GM12891 (cell line): Measurements from ENCODE around the gene SREK1IP1.
"Not testable (repeated sequence)": the region's sequence is repeated elsewhere in the genome, so short reads cannot be mapped to it uniquely, and the experiment has no call there.

ENCODE experiments used
- DNase-seq: peaks from one replicate; pipeline ENCODE4 v3.0.0; 2011; ENCODE audit warnings: low spot score; ENCODE audit not compliant: insufficient read length
- FAIRE-seq: peaks from 2 replicates; lab custom pipeline; 2011; peaks lifted over from hg19 to GRCh38; lab: Jason Lieb, UNC
- PAX5 ChIP-seq: IDR thresholded peaks from 2 replicates; pipeline ENCODE4 v1.6.1; 2011; ENCODE audit warnings: low read length, moderate library complexity, mild to moderate bottlenecking; ENCODE audit not compliant: insufficient read depth, severe bottlenecking
- POLR2A ChIP-seq: IDR thresholded peaks from 2 replicates; pipeline ENCODE4 v1.6.1; 2011; ENCODE audit warnings: low read depth, low read length, control low read depth
- POLR2AphosphoS5 ChIP-seq: IDR thresholded peaks from 2 replicates; pipeline ENCODE4 v1.6.1; 2011; ENCODE audit warnings: low read depth, low read length, control low read depth
- POU2F2 ChIP-seq: IDR thresholded peaks from 2 replicates; pipeline ENCODE4 v1.6.1; 2011; ENCODE audit warnings: low read depth, mild to moderate bottlenecking, control low read depth, low read length, moderate library complexity
- SPI1 ChIP-seq: IDR thresholded peaks from 2 replicates; pipeline ENCODE4 v1.6.1; 2011; ENCODE audit warnings: low read depth, low read length, control low read depth
- TAF1 ChIP-seq: IDR thresholded peaks from 2 replicates; pipeline ENCODE4 v1.6.1; 2011; ENCODE audit warnings: low read depth, low read length, control low read depth

Gene SREK1IP1

GRCh38 chr5:64727150-64727549, 41.3 kb downstream of the SREK1IP1 start:
- TF ChIP-seq SPI1, result no peak
- TF ChIP-seq POLR2A, result no peak
- FAIRE-seq (no peak), DNase-seq (no peak)

DNA sequence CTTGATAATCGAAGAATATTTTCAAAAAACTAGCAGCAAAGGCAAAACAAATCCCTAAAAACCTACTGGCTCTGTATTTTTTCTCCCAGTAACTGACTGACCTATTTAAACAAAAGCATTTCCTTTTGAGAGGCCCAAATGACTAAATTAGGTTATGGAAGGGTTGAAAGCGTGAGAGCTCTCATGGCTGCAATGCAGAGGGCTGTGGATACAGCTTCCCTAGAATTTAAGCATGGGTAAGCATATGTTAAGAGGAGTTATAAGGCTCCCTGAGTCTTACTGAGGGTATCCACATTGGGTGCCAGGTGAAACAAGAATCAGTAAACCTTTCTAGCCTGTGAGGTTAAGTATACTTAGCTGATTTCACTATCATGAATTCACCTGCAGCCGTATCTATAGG, 45.9 kb downstream of the SREK1IP1 start:
- no peak for TF ChIP-seq POLR2A
- TF ChIP-seq TAF1, result no peak
- no peak for TF ChIP-seq POLR2AphosphoS5
- TF ChIP-seq PAX5, result no peak
- no peak for TF ChIP-seq SPI1
- no peak for TF ChIP-seq POU2F2
- DNase-seq (no peak), FAIRE-seq (no peak)

DNA sequence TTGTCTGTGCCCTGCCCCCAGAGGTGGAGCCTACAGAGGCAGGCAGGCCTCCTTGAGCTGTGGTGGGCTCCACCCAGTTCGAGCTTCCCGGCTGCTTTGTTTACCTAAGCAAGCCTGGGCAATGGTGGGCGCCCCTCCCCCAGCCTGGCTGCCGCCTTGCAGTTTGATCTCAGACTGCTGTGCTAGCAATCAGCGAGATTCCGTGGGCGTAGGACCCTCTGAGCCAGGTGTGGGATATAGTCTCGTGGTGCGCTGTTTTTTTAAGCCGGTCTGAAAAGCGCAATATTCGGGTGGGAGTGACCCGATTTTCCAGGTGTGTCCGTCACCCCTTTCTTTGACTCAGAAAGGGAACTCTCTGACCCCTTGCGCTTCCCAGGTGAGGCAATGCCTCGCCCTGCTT, 54.0 kb downstream of the SREK1IP1 start:
- DNase-seq, FAIRE-seq: not testable (repeated sequence)

DNA sequence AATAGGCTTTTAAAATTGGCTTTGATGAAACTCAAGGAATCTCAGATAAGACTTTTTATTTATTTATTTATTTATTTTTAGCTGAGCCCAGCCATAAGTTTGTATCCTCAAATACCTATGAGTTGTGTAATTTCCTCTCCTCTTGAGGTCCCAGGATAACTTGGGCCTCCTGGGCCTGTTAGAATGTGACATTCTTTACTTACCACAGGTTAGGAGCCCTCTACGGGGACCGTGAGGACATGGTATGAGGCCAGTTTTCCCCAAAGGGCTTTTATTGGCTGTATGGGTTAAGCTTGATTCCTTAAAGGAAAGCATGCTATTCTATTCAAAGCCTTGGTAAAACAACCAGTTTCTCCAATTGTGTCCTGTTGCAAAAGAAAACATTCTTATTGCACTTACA, 61.3 kb downstream of the SREK1IP1 start:
- TF ChIP-seq POU2F2 (no peak), SPI1 (no peak), TAF1 (no peak), PAX5 (no peak), POLR2AphosphoS5 (no peak), POLR2A (no peak)
- FAIRE-seq, result no peak

GRCh38 chr5:64706074-64706473, 62.4 kb downstream of the SREK1IP1 start:
- DNase-seq, result not testable (repeated sequence)
- peak; percentile 45 for FAIRE-seq

More for the DNA sequence above, 61.3 kb downstream of the SREK1IP1 start:
- no peak for DNase-seq

- TF ChIP-seq POU2F2, result no peak
- no peak for TF ChIP-seq SPI1
- TF ChIP-seq POLR2AphosphoS5, result no peak
- TF ChIP-seq TAF1, result no peak
- no peak for TF ChIP-seq PAX5
- no peak for TF ChIP-seq POLR2A
- DNase-seq (no peak), FAIRE-seq (no peak)
Measured at GRCh38 chr5:64700765-64701164, 67.7 kb downstream of the SREK1IP1 start.

DNA sequence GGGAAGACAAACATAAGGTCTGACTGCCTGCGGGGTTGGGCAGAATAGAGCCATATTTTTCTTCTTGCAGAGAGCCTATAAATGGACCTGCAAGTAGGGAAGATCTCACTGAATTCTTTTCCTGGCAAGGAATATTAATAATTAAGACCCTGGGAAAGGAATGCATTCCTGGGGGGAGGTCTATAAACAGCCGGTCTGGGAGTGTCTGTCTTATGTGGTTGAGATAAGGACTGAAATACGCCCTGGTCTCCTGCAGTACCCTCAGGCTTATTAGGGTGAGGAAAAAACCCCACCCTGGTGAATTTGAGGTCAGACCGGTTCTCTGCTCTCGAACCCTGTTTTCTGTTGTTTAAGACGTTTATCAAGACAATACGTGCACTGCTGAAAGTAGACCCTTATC, 72.1 kb downstream of the SREK1IP1 start:
- not testable (repeated sequence) for FAIRE-seq, DNase-seq

DNA sequence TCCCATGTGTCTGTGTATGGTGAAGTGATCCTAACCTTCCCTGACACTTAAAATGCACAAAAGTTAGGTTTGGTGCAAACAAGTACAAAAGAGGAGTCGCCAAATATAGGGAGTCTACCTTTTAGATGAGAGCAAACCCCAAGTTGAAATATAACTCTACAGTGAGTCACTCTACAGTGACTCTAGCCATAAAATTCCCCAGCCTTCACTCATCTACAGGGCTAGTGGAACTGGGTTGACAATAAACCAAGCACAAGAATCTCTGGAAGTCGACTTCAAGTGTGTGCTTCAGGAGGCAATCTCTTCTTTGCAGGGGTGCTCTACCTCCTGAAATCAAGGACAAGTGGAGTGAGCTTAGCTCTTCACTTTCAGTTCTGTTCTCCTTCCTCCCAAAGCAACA, 74.9 kb downstream of the SREK1IP1 start:
- TF ChIP-seq POLR2AphosphoS5 (no peak), POLR2A (no peak), POU2F2 (no peak), SPI1 (no peak), TAF1 (no peak), PAX5 (no peak)
- DNase-seq, result no peak
- FAIRE-seq, result no peak

GRCh38 chr5:64691291-64691690, 77.2 kb downstream of the SREK1IP1 start:
- FAIRE-seq, result no peak
- no peak for DNase-seq
- TF ChIP-seq POLR2AphosphoS5, result no peak

DNA sequence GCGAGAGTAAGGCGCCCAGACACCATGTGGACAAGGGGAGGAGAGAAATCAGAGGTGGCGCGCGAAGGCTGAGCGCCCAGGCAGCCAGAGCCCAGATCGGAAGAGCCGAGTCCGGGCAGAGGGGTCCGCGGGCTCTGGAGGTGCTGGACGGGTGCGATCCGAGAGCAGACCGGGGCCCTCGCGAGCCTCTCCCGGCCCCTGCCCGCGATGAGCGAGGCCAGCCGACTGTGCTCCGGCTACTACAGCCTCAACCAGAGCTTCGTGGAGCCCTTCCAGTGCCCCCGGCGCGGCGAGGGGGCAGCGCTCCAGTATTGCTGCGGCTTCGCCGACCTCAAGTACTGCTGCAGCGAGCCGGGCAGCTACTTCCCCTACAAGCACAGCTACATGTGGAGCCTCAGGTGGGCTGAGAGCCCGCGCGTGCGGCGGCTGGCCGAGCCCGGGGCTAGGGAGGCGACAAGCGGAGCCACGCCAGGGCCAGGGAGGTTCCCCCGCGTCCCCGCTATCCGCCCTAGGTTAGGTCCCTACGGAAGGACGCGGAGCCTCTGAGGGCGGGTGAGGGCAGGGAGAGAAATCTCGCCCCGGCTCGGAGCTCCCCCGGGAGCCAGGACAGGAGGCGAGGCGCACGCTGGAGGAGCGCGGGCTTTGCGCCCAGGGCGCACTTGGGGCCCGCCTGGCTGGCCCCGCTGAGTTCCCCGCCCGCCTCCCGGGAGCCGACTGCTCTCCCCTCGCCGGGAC, 77.9 kb downstream of the SREK1IP1 start, which contains the start of gene SHISAL2B:
TSS of gene SHISAL2B (plus strand) at position 87 of the 735 bp plus-strand sequence. CDS start at position 208, 121 bp downstream.
- DNase-seq, result peak; percentile 37
- no peak for FAIRE-seq

DNA sequence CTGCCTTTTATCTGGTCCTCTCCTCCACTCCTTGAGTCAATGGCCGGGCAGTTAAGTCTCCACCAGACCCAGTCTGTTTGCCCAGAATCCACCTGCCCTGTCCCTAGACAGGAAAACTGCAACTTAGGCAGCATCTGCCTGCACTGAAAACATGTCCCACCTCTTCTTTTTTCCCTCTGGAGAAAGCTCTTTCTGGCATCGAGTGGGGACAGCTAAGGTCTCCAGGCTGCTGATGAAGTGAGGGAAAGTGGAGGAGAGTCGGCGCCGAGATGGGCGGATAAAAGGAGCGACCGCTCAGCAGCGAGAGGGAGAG, 78.4 kb downstream of the SREK1IP1 start:
- no peak for TF ChIP-seq SPI1
- TF ChIP-seq PAX5, result no peak
- TF ChIP-seq POLR2A, result no peak
- TF ChIP-seq POU2F2, result no peak
- TF ChIP-seq TAF1, result no peak
- no peak for TF ChIP-seq POLR2AphosphoS5
- no peak for DNase-seq
- FAIRE-seq, result no peak

More for the DNA sequence above, 77.9 kb downstream of the SREK1IP1 start, which contains the start of gene SHISAL2B:
- no peak for TF ChIP-seq TAF1
- TF ChIP-seq POU2F2, result no peak
- no peak for TF ChIP-seq POLR2A
- TF ChIP-seq PAX5, result no peak
- TF ChIP-seq SPI1, result no peak
- no peak for TF ChIP-seq POLR2AphosphoS5
